HAP-1 (cell line): ENCODE data around the gene LMBRD2.

Experiments
- DNase-seq, 2 experiments: peaks; one replicate each; pipeline ENCODE4 v3.0.0-alpha.2; 2016 to 2020; ENCODE audit warnings: low spot score in 2 of 2
- H3K27me3 ChIP-seq: fragments of 250-450 bp; sonication (Bioruptor Pico); 2 replicates; pipeline ENCODE4 v1.5.1; 2020; ENCODE audit warnings: low read depth, mild to moderate bottlenecking, moderate library complexity
- H3K36me3 ChIP-seq: fragments of 250-450 bp; sonication (Bioruptor Pico); replicated peaks from 2 replicates; pipeline ENCODE4 v1.5.1; 2020; ENCODE audit warnings: mild to moderate bottlenecking
- H3K4me1 ChIP-seq: fragments of 250-450 bp; sonication (Bioruptor Pico); 2 replicates; pipeline ENCODE4 v1.5.1; 2020; ENCODE audit warnings: mild to moderate bottlenecking
- H3K4me3 ChIP-seq: fragments of 250-450 bp; sonication (Bioruptor Pico); 2 replicates; pipeline ENCODE4 v1.5.1; 2020; ENCODE audit warnings: mild to moderate bottlenecking, moderate library complexity
- H3K9me3 ChIP-seq: fragments of 250-450 bp; sonication (Bioruptor Pico); 2 replicates; pipeline ENCODE4 v1.5.1; 2020; ENCODE audit warnings: mild to moderate bottlenecking, moderate library complexity
- in situ Hi-C: fragments of 300-500 bp; cut with MboI; formaldehyde crosslinking; loops from 3 replicates; pipeline ENCODE4 v1.14.3; 2020; ENCODE audit warnings: low sequenced_read_pairs, inconsistent platforms, mixed read lengths

Gene LMBRD2

DNA sequence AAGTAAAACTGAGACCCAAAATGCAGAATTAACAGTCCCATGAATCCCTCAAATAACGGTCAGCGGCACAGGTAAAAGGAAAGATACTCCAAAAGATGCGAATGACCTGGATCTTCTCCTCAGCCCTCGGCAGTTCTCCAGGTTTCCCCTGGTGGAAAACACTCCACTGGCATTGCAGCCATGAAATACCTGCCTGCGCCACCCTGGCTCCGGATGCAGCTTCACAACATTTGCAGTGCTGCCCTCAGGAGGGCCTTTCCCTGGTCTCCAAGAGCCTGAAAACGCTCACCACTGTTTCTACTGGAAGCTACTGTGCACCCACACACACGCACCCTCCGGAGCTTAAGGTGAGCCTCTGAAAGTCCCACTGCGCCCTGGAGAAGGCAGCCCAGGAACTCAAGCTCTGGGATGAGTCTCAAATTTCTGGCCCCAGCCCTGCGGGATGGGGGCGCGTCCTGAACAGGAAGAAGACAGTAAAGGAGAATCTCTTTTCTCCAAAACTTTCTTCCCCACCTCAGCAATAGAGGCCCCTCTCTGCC, 85.6 kb downstream of the LMBRD2 start:
- Histone ChIP-seq H3K36me3 (no peaks in the 10 kb centered on the region), H3K4me3 (peak overlapping the region; percentile 24), H3K27me3 (no peaks in the 10 kb centered on the region), H3K4me1 (no peaks in the 10 kb centered on the region), H3K9me3 (no peaks in the 10 kb centered on the region)
- DNase-seq: no peak
- in situ Hi-C loops: loop anchor here (25.0 kb wide), 2 partner anchors 446 to 621 kb away; no protein-coding TSS in a partner anchor

DNA sequence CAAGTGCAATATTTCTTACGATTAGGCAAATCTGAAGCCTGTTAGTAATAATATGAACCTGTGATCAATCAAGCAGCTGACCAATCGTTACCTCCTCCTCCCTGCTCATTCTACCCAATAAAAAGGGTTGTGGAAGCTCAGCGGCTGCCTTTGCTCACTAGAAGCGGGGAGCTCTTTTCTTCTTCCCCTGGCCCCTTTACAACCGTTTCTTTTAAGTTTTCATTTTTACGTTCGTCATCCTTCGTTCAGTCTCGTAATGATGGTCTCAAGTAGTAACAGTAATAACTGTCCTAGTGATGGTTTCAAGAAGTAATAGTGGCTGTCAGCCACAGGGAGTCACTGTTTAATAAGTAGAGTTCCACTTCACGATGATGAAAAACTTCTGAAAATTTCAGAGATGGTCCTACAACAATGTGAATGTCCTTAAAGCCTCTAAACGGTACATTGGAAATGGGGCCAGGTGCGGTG, 91.2 kb downstream of the LMBRD2 start:
- Histone ChIP-seq H3K4me3 (no peak overlapping the region), H3K27me3 (no peaks in the 10 kb centered on the region), H3K9me3 (no peaks in the 10 kb centered on the region), H3K36me3 (no peaks in the 10 kb centered on the region), H3K4me1 (no peaks in the 10 kb centered on the region)
- in situ Hi-C loops: loop anchor here (25.0 kb wide), 2 partner anchors 452 to 627 kb away; no protein-coding TSS in a partner anchor
- DNase-seq: peak in 1 of 2 experiments; percentile 47

DNA sequence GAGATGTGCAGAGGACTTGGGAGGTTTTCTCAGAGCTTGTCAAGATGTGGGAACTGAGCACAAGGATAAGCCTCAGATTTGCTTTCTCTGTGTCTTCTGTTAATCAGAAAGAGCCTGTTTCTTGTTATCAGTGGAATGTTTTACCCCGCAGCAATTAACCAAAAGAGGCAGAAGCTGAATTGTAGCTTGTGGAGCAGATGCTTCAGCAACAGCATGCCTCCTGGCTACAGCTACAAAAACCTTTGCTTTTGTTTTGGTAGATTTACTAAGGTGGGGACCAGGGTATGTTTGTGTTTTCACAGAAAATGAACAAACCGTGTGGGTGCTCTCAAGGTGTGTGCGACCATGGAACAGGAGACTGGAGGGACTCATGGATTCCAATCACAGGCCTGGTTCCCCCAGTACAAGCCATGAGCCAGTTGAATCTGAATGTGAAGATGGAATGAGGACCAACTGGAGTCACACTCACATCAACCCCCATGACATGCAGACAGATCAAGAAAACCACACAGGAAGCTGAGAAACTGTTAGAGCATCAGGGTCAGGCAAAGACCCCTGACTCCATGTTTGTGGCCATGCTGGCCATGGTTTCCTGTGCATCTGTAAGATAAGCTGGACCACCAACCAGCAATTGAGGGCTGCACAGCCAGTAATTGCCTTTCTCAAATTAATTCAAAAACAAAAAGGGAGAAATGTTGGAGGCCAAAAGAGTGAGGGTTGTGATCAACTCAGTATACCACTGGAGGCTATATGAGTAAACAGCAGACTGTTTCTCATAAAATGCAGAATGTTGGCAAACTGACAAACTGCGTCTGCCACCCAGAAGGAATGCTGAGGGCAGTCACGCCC, 91.9 kb downstream of the LMBRD2 start:
- Histone ChIP-seq H3K4me1 (no peaks in the 10 kb centered on the region), H3K27me3 (no peaks in the 10 kb centered on the region), H3K4me3 (no peak overlapping the region), H3K36me3 (no peaks in the 10 kb centered on the region), H3K9me3 (no peaks in the 10 kb centered on the region)
- in situ Hi-C loops: loop anchor here (25.0 kb wide), 2 partner anchors 453 to 628 kb away; no protein-coding TSS in a partner anchor
- no peak for DNase-seq

DNA sequence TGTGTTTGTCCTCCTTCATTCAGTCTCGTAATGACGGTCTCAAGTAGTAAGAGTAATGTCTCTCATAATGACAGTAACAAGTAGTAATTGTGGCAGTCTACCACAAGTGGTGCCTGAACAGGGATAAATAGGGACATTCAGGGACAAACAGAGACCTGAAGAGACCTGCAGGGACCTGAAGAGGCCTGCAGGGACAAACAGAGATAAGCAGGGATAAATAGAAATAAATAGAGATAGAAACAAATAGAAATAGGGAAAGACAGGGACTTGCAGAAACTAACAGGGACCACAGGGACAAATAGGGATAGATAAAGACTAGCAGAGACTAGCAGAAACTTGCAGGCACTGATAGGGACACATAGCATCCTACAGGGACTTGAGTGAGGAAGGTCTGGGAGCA, 92.9 kb downstream of the LMBRD2 start:
- no peak for DNase-seq
- Histone ChIP-seq H3K4me1 (no peaks in the 10 kb centered on the region), H3K36me3 (no peaks in the 10 kb centered on the region), H3K27me3 (no peaks in the 10 kb centered on the region), H3K4me3 (no peak overlapping the region), H3K9me3 (no peaks in the 10 kb centered on the region)
- in situ Hi-C loops: loop anchor here (25.0 kb wide), 2 partner anchors 454 to 629 kb away; no protein-coding TSS in a partner anchor

DNA sequence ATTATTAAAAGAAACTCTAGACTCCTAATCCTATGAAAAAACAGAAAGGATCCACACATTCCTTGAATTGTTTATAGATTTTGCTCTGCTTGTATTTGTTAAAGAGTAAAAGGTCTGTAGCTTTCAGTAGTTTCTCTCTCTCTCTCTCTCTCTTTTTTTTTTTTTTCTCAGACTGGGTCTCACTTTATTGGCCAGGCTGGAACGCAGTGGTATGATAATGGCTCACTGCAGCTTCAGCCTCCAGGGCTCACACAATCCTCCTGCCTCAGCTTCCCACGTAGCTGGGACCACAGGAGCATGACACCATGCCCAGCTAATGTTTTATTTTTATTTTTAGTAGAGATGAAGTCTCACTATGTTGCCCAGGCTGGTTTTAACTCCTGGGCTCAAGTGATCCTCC, 94.3 kb downstream of the LMBRD2 start:
- in situ Hi-C loops: loop anchor here (25.0 kb wide), 2 partner anchors 455 to 630 kb away; no protein-coding TSS in a partner anchor
- no peaks in the 10 kb centered on the region for H3K4me1 ChIP-seq
- H3K36me3 ChIP-seq: no peaks in the 10 kb centered on the region
- DNase-seq: no peak
- no peaks in the 10 kb centered on the region for H3K9me3 ChIP-seq
- no peak overlapping the region for H3K4me3 ChIP-seq
- peaks cover 2% of the 10 kb centered on the region; the same call in 1 of the 2 replicates for H3K27me3 ChIP-seq

DNA sequence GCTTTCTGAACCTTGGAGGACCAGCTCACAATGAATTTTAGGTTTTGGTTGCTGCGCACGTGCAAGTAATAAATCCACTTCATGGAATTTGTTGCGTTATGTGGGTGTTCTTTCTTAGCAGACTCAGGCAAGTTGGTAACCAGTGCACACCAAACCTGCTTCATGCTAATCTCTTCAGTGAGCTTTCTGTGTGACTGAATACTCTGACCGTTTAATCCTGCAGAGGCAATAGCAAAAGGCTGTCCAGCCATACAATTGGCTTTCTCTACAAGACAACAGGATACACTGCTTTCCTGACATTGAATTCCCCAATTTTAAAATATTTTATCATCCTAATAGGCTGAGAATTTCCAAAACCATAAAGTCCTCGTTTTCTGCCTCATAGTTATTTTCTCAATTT, 95.3 kb downstream of the LMBRD2 start:
- Histone ChIP-seq H3K36me3 (no peaks in the 10 kb centered on the region), H3K4me1 (no peaks in the 10 kb centered on the region), H3K9me3 (no peaks in the 10 kb centered on the region), H3K4me3 (no peak overlapping the region), H3K27me3 (peaks cover 2% of the 10 kb centered on the region; the same call in 1 of the 2 replicates)
- in situ Hi-C loops: loop anchor here (25.0 kb wide), 2 partner anchors 456 to 631 kb away; no protein-coding TSS in a partner anchor
- no peak for DNase-seq

DNA sequence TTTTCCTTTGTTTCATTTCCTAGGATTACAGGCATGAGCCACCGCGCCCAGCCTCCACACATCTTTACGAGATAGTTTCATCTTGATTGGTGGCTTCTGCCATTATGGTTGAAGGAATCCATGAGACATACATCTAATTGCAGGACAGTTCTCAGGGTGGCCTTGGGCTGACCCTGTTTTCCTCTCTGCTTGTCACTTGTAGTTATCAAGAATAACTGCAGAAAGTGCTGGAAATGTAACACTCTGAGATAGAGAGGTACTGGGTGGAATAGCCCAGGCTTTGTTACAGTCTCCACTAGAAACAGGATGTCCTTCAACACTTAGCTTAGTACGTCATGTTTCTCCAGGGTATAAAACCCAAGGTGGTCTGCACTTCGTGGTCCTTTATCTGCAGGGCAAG, 95.7 kb downstream of the LMBRD2 start:
- no peak for DNase-seq
- Histone ChIP-seq H3K4me1 (no peaks in the 10 kb centered on the region), H3K36me3 (no peaks in the 10 kb centered on the region), H3K9me3 (no peaks in the 10 kb centered on the region), H3K27me3 (peaks cover 4% of the 10 kb centered on the region; the same call in 1 of the 2 replicates), H3K4me3 (no peak overlapping the region)
- in situ Hi-C loops: loop anchor here (25.0 kb wide), 2 partner anchors 456 to 631 kb away; no protein-coding TSS in a partner anchor

DNA sequence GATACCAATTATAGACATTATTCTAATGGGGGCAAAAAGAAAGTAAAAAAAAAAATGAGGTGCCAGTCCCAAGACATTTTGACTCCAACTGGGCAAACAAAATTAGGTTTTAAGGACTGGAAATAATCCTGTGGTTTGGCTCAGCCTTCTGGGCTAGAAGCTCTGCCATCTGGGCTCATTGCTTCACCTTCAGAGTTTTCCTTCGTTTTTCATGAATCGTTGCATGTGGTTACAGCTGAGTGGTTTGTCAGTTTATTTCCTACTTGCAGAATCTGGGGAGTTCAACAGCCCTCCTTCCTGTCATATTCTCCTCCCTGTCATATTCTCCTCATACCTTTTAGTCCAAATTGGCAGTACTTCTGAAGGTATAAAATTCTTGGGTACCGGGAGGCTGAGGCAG, 97.0 kb downstream of the LMBRD2 start:
- Histone ChIP-seq H3K36me3 (no peaks in the 10 kb centered on the region), H3K27me3 (peaks cover 5% of the 10 kb centered on the region; the same call in 1 of the 2 replicates), H3K4me3 (no peak overlapping the region), H3K9me3 (no peaks in the 10 kb centered on the region), H3K4me1 (no peaks in the 10 kb centered on the region)
- in situ Hi-C loops: loop anchor here (25.0 kb wide), 2 partner anchors 458 to 633 kb away; no protein-coding TSS in a partner anchor
- DNase-seq: no peak

DNA sequence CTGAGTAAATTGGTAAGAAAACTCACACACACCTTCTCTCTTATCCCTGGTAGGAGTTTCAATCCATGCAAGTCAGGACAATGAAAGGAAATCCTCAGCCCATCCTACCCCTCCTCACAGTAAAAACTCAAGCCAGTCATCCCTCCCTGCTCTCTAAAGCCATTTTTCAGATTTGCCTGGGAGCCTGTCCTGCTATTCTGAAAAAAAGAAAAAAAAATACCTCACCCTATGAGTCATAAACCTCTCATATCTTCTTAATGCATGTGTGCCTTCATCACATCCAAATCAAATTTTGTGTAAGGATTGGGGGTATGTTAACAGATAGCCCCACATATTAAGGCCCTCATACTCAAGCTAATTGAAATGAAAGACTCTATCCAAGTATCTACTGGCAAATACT, 99.1 kb downstream of the LMBRD2 start:
- no peaks in the 10 kb centered on the region for H3K36me3 ChIP-seq
- H3K4me1 ChIP-seq: no peaks in the 10 kb centered on the region
- in situ Hi-C loops: loop anchor here (25.0 kb wide), 2 partner anchors 460 to 635 kb away; no protein-coding TSS in a partner anchor

DNA sequence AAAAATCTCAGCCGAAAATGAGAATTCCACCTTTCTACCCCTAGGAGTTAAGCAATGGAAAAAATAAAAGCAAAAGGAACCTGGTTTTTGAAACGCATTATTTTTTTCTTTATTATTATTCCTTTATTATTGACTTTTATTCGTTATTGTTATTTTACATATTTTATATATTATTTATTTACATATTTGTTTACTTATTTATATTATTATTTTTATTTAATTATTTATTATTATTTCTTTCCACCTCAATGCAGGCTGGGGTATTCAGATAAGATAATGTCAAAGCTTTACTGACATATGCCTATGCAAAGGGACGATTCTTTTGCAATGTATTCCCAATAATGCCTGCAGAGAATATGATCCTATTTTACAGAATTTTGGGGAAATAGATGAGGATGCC, 101.7 kb downstream of the LMBRD2 start:
- no peaks in the 10 kb centered on the region for H3K9me3 ChIP-seq
- H3K27me3 ChIP-seq: peaks cover 5% of the 10 kb centered on the region; the same call in 1 of the 2 replicates
- no peak for DNase-seq
- in situ Hi-C loops: loop anchor here (25.0 kb wide), 2 partner anchors 462 to 637 kb away; no protein-coding TSS in a partner anchor
- H3K4me3 ChIP-seq: no peak overlapping the region
- no peaks in the 10 kb centered on the region for H3K4me1 ChIP-seq
- H3K36me3 ChIP-seq: no peaks in the 10 kb centered on the region

More for the DNA sequence above, 99.1 kb downstream of the LMBRD2 start:
- no peaks in the 10 kb centered on the region for H3K9me3 ChIP-seq
- peaks cover 5% of the 10 kb centered on the region; the same call in 1 of the 2 replicates for H3K27me3 ChIP-seq
- DNase-seq: no peak
- no peak overlapping the region for H3K4me3 ChIP-seq
